HepG2 (cell line): ENCODE measurements around the gene RASD1. TPM values are rescaled to one million over a fixed set of nuclear protein-coding genes. Genes with fewer than 3 reads are reported as not detected.
A peak's percentile ranks its signal among the peaks of the same experiment; 100 is the strongest.

Source experiments
- HMG20B ChIP-seq: conservative IDR thresholded peaks from 2 replicates; pipeline ENCODE4 v1.6.1; 2016; ENCODE audit warnings: missing genetic modification reagents, missing compliant biosample characterization
- KDM4B ChIP-seq: sonication (generic); formaldehyde crosslinking; IDR thresholded peaks from 2 replicates; pipeline ENCODE4 v1.4.0; 2020; ENCODE audit warnings: missing genetic modification reagents
- POLR2A ChIP-seq, 2 experiments: IDR thresholded peaks; 2 replicates each; pipeline ENCODE4 v1.6.1; 2011; ENCODE audit warnings: low read depth in 2 of 2, low read length in 2 of 2, mild to moderate bottlenecking in 1 of 2, moderate library complexity in 1 of 2; ENCODE audit not compliant: insufficient read depth in 1 of 2
- TOE1 ChIP-seq: sonication (generic); formaldehyde crosslinking; IDR thresholded peaks from 2 replicates; pipeline ENCODE4 v1.4.0; 2020; ENCODE audit warnings: mild to moderate bottlenecking, missing genetic modification reagents
- ZNF556 ChIP-seq: sonication (generic); formaldehyde crosslinking; IDR thresholded peaks from 2 replicates; pipeline ENCODE4 v1.4.0; 2020; ENCODE audit warnings: mild to moderate bottlenecking, missing genetic modification reagents, borderline replicate concordance
- ZNF7 ChIP-seq: IDR thresholded peaks from 2 replicates; pipeline ENCODE4 v1.6.1; 2016; ENCODE audit warnings: missing biosample characterization, missing genetic modification reagents
- ZNF709 ChIP-seq: sonication (generic); formaldehyde crosslinking; IDR thresholded peaks from 2 replicates; pipeline ENCODE4 v1.5.0; 2020; ENCODE audit warnings: mild to moderate bottlenecking, missing genetic modification reagents
- polyA plus RNA-seq, 8 experiments: library from polyadenylated mRNA; depleted of rRNA in 3 of 8; stranded (reverse) in 7 of 8; unstranded in 1 of 8; fragments of >200 nt; fragmentation: Illumina TruSeq in 4 of 8; extraction: Trizol in 4 of 8; gene quantifications; 2 replicates each; pipeline versions ENCODE4 v1.2.1 to v1.2.3, GENCODE V29; 2011 to 2016; ENCODE audit warnings: low read depth in 4 of 8, missing spikeins in 1 of 8, mixed read lengths in 1 of 8; ENCODE audit not compliant: insufficient read depth in 1 of 8
- total RNA-seq, 5 experiments: library from RNA; depleted of rRNA; stranded (reverse); fragments of >200 nt; fragmentation: Illumina TruSeq; extraction: Trizol; gene quantifications; 2 replicates each; pipeline ENCODE4 v1.2.3, GENCODE V29; 2016; ENCODE audit warnings: low read depth in 1 of 5
- TF ChIP-seq, protein P1 (sequence below): sonication (generic); formaldehyde crosslinking; IDR thresholded peaks from 2 replicates; pipeline ENCODE4 v1.5.0; 2020; ENCODE audit warnings: mild to moderate bottlenecking, missing genetic modification reagents
- TF ChIP-seq, protein P2 (sequence below): sonication (generic); formaldehyde crosslinking; IDR thresholded peaks from one replicate; pipeline ENCODE4 v1.5.1; 2020; ENCODE audit warnings: mild to moderate bottlenecking, missing genetic modification reagents; ENCODE audit errors: not compliant biosample characterization
- TF ChIP-seq, protein P3 (sequence below), 2 experiments: sonication (generic) in 1 of 2; formaldehyde crosslinking in 1 of 2; IDR thresholded peaks; 2 replicates each; pipeline versions ENCODE4 v1.5.1 to v1.6.1; 2011 to 2020; ENCODE audit warnings: borderline replicate concordance in 1 of 2, low read depth in 1 of 2, low read length in 1 of 2, mild to moderate bottlenecking in 1 of 2, missing genetic modification reagents in 1 of 2, moderate library complexity in 1 of 2
- TF ChIP-seq, protein P4 (sequence below): sonication (generic); formaldehyde crosslinking; IDR thresholded peaks from 2 replicates; pipeline ENCODE4 v1.4.0; 2020; ENCODE audit warnings: missing genetic modification reagents

The RASD1 gene
- total and polyA plus RNA-seq, 2 of the 13 experiments (the other 11 are each of a cell fraction or from before 2014, with no cell fraction given): 1.6 to 4.2 TPM

DNA sequence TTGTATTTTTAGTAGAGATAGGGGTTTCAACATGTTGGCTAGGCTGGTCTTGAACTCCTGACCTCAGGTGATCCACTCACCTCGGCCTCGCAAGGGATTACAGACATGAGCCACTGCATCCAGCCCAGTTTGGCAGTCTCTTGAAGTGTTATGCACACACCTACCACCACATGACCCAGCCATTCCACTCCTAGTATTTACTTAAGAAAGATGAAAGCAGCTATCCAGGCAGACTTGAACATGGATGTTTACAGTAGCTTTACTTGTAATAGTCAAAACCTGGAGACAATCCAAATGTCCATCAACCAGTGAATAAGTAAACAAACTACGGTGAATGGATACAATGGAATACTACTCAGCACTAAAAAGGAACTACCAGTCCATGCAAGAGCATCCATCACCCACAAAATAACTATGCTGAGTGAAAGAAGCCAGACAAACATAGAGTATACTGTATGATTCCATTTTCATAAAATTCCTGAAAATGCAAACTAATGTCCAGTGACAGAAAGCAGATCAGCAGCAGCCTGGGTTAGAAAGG is 37.8 kb upstream of the RASD1 start (continued):
- TF ChIP-seq, protein P1, sequence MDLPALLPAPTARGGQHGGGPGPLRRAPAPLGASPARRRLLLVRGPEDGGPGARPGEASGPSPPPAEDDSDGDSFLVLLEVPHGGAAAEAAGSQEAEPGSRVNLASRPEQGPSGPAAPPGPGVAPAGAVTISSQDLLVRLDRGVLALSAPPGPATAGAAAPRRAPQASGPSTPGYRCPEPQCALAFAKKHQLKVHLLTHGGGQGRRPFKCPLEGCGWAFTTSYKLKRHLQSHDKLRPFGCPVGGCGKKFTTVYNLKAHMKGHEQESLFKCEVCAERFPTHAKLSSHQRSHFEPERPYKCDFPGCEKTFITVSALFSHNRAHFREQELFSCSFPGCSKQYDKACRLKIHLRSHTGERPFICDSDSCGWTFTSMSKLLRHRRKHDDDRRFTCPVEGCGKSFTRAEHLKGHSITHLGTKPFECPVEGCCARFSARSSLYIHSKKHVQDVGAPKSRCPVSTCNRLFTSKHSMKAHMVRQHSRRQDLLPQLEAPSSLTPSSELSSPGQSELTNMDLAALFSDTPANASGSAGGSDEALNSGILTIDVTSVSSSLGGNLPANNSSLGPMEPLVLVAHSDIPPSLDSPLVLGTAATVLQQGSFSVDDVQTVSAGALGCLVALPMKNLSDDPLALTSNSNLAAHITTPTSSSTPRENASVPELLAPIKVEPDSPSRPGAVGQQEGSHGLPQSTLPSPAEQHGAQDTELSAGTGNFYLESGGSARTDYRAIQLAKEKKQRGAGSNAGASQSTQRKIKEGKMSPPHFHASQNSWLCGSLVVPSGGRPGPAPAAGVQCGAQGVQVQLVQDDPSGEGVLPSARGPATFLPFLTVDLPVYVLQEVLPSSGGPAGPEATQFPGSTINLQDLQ: no peak
- TF ChIP-seq POLR2A (IDR thresholded peaks at IDR 0.05; ENCODE audit: insufficient read depth in 1 of 2, low read depth in 2 of 2, low read length in 2 of 2): no peak
- TF ChIP-seq TOE1 (CRISPR knock-in tag): no peak
- TF ChIP-seq, protein P2, sequence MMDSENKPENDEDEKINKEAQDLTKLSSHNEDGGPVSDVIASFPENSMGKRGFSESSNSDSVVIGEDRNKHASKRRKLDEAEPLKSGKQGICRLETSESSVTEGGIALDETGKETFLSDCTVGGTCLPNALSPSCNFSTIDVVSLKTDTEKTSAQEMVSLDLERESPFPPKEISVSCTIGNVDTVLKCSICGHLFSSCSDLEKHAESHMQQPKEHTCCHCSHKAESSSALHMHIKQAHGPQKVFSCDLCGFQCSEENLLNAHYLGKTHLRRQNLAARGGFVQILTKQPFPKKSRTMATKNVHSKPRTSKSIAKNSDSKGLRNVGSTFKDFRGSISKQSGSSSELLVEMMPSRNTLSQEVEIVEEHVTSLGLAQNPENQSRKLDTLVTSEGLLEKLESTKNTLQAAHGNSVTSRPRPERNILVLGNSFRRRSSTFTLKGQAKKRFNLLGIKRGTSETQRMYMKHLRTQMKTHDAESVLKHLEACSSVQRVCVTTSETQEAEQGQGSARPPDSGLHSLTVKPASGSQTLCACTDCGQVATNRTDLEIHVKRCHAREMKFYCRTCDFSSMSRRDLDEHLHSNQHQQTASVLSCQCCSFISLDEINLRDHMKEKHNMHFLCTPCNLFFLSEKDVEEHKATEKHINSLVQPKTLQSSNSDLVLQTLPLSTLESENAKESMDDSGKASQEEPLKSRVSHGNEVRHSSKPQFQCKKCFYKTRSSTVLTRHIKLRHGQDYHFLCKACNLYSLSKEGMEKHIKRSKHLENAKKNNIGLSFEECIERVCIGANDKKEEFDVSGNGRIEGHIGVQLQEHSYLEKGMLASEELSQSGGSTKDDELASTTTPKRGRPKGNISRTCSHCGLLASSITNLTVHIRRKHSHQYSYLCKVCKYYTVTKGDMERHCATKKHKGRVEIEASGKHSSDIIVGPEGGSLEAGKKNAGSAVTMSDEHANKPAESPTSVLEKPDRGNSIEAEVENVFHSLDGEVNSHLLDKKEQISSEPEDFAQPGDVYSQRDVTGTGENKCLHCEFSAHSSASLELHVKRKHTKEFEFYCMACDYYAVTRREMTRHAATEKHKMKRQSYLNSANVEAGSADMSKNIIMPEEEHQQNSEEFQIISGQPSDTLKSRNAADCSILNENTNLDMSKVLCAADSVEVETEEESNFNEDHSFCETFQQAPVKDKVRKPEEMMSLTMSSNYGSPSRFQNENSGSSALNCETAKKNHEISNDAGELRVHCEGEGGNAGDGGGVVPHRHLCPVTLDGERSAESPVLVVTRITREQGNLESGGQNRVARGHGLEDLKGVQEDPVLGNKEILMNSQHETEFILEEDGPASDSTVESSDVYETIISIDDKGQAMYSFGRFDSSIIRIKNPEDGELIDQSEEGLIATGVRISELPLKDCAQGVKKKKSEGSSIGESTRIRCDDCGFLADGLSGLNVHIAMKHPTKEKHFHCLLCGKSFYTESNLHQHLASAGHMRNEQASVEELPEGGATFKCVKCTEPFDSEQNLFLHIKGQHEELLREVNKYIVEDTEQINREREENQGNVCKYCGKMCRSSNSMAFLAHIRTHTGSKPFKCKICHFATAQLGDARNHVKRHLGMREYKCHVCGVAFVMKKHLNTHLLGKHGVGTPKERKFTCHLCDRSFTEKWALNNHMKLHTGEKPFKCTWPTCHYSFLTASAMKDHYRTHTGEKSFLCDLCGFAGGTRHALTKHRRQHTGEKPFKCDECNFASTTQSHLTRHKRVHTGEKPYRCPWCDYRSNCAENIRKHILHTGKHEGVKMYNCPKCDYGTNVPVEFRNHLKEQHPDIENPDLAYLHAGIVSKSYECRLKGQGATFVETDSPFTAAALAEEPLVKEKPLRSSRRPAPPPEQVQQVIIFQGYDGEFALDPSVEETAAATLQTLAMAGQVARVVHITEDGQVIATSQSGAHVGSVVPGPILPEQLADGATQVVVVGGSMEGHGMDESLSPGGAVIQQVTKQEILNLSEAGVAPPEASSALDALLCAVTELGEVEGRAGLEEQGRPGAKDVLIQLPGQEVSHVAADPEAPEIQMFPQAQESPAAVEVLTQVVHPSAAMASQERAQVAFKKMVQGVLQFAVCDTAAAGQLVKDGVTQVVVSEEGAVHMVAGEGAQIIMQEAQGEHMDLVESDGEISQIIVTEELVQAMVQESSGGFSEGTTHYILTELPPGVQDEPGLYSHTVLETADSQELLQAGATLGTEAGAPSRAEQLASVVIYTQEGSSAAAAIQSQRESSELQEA: no peak
- TF ChIP-seq HMG20B: peak; percentile 96
- peak; percentile 80; the same call in 1 of the 2 replicates for TF ChIP-seq ZNF709
- TF ChIP-seq, protein P3, sequence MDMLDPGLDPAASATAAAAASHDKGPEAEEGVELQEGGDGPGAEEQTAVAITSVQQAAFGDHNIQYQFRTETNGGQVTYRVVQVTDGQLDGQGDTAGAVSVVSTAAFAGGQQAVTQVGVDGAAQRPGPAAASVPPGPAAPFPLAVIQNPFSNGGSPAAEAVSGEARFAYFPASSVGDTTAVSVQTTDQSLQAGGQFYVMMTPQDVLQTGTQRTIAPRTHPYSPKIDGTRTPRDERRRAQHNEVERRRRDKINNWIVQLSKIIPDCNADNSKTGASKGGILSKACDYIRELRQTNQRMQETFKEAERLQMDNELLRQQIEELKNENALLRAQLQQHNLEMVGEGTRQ (IDR thresholded peaks at IDR 0.05; ENCODE audit: low read depth, low read length): peak; percentile 82
- TF ChIP-seq, protein P3 (CRISPR knock-in tag; IDR thresholded peaks at IDR 0.05; ENCODE audit: borderline replicate concordance): peak; percentile 86; the same call in 1 of the 2 replicates
- TF ChIP-seq, protein P4, sequence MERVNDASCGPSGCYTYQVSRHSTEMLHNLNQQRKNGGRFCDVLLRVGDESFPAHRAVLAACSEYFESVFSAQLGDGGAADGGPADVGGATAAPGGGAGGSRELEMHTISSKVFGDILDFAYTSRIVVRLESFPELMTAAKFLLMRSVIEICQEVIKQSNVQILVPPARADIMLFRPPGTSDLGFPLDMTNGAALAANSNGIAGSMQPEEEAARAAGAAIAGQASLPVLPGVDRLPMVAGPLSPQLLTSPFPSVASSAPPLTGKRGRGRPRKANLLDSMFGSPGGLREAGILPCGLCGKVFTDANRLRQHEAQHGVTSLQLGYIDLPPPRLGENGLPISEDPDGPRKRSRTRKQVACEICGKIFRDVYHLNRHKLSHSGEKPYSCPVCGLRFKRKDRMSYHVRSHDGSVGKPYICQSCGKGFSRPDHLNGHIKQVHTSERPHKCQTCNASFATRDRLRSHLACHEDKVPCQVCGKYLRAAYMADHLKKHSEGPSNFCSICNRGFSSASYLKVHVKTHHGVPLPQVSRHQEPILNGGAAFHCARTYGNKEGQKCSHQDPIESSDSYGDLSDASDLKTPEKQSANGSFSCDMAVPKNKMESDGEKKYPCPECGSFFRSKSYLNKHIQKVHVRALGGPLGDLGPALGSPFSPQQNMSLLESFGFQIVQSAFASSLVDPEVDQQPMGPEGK: peak; percentile 69; the same call in 1 of the 2 replicates
- TF ChIP-seq ZNF556 (CRISPR knock-in tag): peak; percentile 84; the same call in 1 of the 2 replicates
- TF ChIP-seq ZNF7 (CRISPR knock-in tag): no peak
- no peak for TF ChIP-seq KDM4B (CRISPR knock-in tag)
